HG02970 (cell line): ENCODE measurements around the gene TSPAN13.

Source experiments
- ATAC-seq: cut with Tn5 transposase; IDR thresholded peaks from one replicate; pipeline ENCODE4 v1.9.1; 2021; ENCODE audit warnings: mild to moderate bottlenecking, moderate library complexity, moderate number of reproducible peaks; ENCODE audit not compliant: unreplicated experiment, low FRiP score

TSPAN13 gene

GRCh38 chr7:16810112-16810511, 56.6 kb downstream of the TSPAN13 start:
- no peak for ATAC-seq

GRCh38 chr7:16810573-16810972, 57.0 kb downstream of the TSPAN13 start:
- no peak for ATAC-seq

GRCh38 chr7:16811551-16811950, 58.0 kb downstream of the TSPAN13 start:
- ATAC-seq: no peak

- ATAC-seq: no peak
These were observed 59.1 kb downstream of the TSPAN13 start for GRCh38 chr7:16812542-16813231.

GRCh38 chr7:16813232-16813616, 59.7 kb downstream of the TSPAN13 start:
- no peak for ATAC-seq

- ATAC-seq: no peak
These were observed 61.4 kb downstream of the TSPAN13 start for GRCh38 chr7:16815001-16815400.

- no peak for ATAC-seq
These were observed 63.3 kb downstream of the TSPAN13 start for GRCh38 chr7:16816824-16817223.

GRCh38 chr7:16817536-16817935, 64.0 kb downstream of the TSPAN13 start:
- no peak for ATAC-seq

- no peak for ATAC-seq
These were observed 65.2 kb downstream of the TSPAN13 start for GRCh38 chr7:16818732-16819131.

GRCh38 chr7:16822029-16822428, 68.5 kb downstream of the TSPAN13 start:
- no peak for ATAC-seq

GRCh38 chr7:16826060-16826459, 72.5 kb downstream of the TSPAN13 start:
- no peak for ATAC-seq

- ATAC-seq: no peak
These were observed 79.8 kb downstream of the TSPAN13 start for GRCh38 chr7:16833373-16833772.
